ENCODE data around the gene VDAC2.

The VDAC2 gene

GRCh38 chr10:75212343-75212742 lies 1.7 kb downstream of the VDAC2 start:
- TF ChIP-seq CTCF (IDR thresholded peaks at IDR 0.05), result no peak

DNA sequence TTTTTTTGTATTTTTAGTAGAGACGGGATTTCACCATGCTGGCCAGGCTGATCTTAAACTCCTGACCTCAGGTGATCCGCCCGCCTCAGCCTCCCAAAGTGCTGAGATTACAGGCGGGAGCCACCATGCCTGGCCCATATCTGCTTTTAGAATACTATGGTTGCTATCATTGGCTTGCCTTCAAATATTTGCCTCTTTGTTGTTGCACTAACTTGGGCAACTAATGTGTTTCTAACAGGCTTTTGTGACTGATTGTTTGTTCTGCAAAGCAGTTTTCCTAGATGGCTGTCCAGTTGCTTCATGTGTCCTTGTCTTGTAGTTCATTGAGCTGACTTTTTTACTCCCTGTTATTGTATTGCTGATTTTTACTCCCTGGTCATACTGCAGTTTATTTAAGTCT lies 9.7 kb downstream of the VDAC2 start:
- TF ChIP-seq CTCF (IDR thresholded peaks at IDR 0.05), result no peak

DNA sequence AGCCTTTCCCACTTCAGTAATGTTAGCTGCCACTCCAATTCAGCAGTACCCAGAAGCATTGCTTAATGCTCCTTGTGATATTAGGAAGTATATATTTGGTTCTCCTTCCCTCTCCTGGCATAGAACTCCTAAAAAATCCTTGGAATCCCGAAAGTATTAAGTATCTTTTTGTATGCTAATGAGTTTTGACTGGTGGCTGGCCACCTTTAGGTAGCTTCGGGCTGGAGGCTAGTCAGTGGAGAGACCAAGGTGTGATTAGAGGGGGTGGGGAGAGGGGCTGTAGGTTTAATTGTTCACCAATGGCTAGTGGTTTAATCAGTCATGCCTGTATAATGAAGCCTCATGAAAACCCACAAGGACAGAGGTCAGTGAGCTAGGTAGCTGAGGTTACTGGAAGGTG lies 12.9 kb downstream of the VDAC2 start:
- TF ChIP-seq CTCF (IDR thresholded peaks at IDR 0.05), result no peak

DNA sequence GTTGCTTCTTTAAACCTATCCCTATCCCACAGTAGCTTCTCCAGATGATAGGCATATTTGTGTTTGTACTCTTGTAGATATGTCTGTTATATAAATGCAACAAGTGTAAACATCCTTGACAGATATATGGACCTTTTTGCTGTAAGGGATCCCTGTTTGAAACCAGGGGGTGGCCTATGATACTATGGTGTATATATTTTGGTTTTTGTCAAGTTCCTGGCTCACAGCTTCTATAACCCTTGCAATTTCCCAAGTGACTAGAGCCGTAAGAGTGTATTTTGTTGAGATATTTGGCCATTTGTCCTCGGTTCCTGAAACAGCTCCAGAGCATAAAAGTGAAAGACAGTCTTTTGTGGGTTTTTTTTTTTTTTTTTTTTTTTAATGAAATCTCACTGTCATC lies 15.5 kb downstream of the VDAC2 start:
- TF ChIP-seq CTCF (IDR thresholded peaks at IDR 0.05), result no peak

DNA sequence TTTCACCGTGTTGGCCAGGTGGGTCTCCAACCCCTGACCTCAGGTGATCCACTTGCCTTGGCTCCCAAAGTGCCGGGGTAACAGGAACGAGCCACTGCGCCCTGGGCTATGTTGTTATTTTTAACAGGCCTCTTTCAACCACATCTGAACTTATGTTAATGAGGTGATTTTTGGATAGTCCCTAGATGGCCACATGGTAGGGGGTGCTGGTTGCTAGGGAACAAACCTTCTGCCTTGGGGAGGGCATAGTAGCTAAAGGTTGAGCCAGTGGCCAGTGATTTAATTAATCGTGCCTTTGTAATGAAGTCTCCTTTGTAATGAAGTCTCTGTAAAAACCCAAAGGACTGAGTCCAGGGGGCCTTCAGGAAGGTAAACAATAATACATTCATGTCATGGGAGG lies 16.1 kb downstream of the VDAC2 start:
- no peak for TF ChIP-seq CTCF (IDR thresholded peaks at IDR 0.05)

GRCh38 chr10:75228278-75228677 lies 17.7 kb downstream of the VDAC2 start:
- TF ChIP-seq CTCF (IDR thresholded peaks at IDR 0.05), result no peak

GRCh38 chr10:75228834-75229233 lies 18.2 kb downstream of the VDAC2 start:
- no peak for TF ChIP-seq CTCF (IDR thresholded peaks at IDR 0.05)

- no peak for TF ChIP-seq CTCF (IDR thresholded peaks at IDR 0.05)
Observed at GRCh38 chr10:75229971-75230370, 19.4 kb downstream of the VDAC2 start.
